Suprapubic skin (tissue), 4 donors: ENCODE measurements around the gene GRIK5.

Experiments used
- CTCF ChIP-seq, 2 donors: fragments of 200-600 bp in 1 of 2; fragments of 450-650 bp in 1 of 2; sonication (generic) in 1 of 2; IDR thresholded peaks; one replicate each; pipeline ENCODE4 v1.5.1; 2016 to 2019; ENCODE audit warnings: antibody characterized with exemption in 2 of 2, mild to moderate bottlenecking in 1 of 2, moderate library complexity in 1 of 2
- EP300 ChIP-seq: sonication (generic); formaldehyde crosslinking; IDR thresholded peaks from one replicate; pipeline ENCODE4 v1.6.1; 2017; ENCODE audit warnings: antibody characterized with exemption
- POLR2AphosphoS5 ChIP-seq, 3 donors: sonication (generic); formaldehyde crosslinking; IDR thresholded peaks; one replicate each; pipeline ENCODE4 v1.6.1; 2017; ENCODE audit warnings: antibody characterized with exemption in 3 of 3

GRCh38 chr19:42068361-42068755, 1.6 kb downstream of the GRIK5 start:
- TF ChIP-seq CTCF (IDR thresholded peaks at IDR 0.05) = no peak
- TF ChIP-seq EP300 = no peak
- no peak for TF ChIP-seq POLR2AphosphoS5 (IDR thresholded peaks at IDR 0.05)
